Right lobe of liver (tissue), 4 donors: Measurements from ENCODE around the gene CELF6.

Experiments
- POLR2A ChIP-seq: fragments of 450-650 bp; IDR thresholded peaks from one replicate; pipeline ENCODE4 v1.6.1; 2017; ENCODE audit warnings: antibody characterized with exemption, mild to moderate bottlenecking
- TF ChIP-seq, protein P1 (sequence below), 4 donors: fragments of 200-600 bp in 3 of 4; fragments of 450-650 bp in 1 of 4; IDR thresholded peaks; one replicate each; pipeline versions ENCODE4 v1.5.1 to v1.8.0; 2016 to 2022; ENCODE audit warnings: antibody characterized with exemption in 4 of 4, mild to moderate bottlenecking in 2 of 4
- donor health status: DM: no; HTN: no; CAD: no.
- donor health status: DM: no; HTN: no; CAD: no.
- donor health status: DM: no; HTN: yes; CAD: no.

DNA sequence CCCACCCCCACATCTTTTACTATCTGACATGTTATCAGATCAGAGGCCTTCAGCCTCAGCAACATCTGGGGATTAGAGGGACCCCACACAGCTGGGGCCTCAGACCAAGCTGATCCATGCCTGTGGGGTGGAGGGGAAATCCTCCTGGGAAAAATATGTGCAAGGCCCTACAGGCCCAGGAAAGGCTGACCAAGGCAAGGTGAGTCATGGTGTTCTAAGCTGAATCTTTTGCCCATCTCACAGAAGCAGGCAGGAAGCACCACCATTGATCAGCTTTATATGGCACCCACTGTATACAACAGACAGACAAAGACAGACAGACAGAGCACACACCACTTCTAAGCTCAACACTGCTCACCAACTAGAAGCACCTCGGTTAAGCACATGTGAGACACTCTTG, 35.2 kb downstream of the CELF6 start:
- TF ChIP-seq, protein P1, sequence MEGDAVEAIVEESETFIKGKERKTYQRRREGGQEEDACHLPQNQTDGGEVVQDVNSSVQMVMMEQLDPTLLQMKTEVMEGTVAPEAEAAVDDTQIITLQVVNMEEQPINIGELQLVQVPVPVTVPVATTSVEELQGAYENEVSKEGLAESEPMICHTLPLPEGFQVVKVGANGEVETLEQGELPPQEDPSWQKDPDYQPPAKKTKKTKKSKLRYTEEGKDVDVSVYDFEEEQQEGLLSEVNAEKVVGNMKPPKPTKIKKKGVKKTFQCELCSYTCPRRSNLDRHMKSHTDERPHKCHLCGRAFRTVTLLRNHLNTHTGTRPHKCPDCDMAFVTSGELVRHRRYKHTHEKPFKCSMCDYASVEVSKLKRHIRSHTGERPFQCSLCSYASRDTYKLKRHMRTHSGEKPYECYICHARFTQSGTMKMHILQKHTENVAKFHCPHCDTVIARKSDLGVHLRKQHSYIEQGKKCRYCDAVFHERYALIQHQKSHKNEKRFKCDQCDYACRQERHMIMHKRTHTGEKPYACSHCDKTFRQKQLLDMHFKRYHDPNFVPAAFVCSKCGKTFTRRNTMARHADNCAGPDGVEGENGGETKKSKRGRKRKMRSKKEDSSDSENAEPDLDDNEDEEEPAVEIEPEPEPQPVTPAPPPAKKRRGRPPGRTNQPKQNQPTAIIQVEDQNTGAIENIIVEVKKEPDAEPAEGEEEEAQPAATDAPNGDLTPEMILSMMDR (IDR thresholded peaks at IDR 0.05), result no peak
- no peak for TF ChIP-seq POLR2A
